Activated CD4-positive, alpha-beta T cell treated with anti-CD3 and anti-CD28 coated beads for 36 hours (primary cell): Measurements from ENCODE around the gene LY6G6F. TPM values are rescaled to one million over a fixed set of nuclear protein-coding genes. Genes with fewer than 3 reads are reported as not detected.
A peak's percentile ranks its signal among the peaks of the same experiment; 100 is the strongest.

Experiments used
- ATAC-seq: fragments of 200-7000 bp; cut with Tn5 transposase; one replicate; pipeline ENCODE4 v1.10.0; 2021; ENCODE audit warnings: mild to moderate bottlenecking, moderate library complexity
- CTCF ChIA-PET: fragments of 350-600 bp; sonication (Branson Sonifier 250); formaldehyde crosslinking; loops from one replicate; lab custom pipeline; 2021; ENCODE audit warnings: antibody characterized with exemption; lab: Charles Lee
- POLR2A ChIA-PET: fragments of 350-600 bp; sonication (Branson Sonifier 250); formaldehyde crosslinking; loops from one replicate; lab custom pipeline; 2021; ENCODE audit warnings: antibody characterized with exemption, inconsistent platforms; lab: Charles Lee
- DNase-seq: peaks from one replicate; pipeline ENCODE4 v3.0.0-alpha.2; 2020
- H3K27ac Mint-ChIP-seq: one replicate; pipeline ENCODE4 v1.8.0; 2021; ENCODE audit warnings: mixed read lengths
- H3K27me3 Mint-ChIP-seq: one replicate; pipeline ENCODE4 v1.8.0; 2021; ENCODE audit warnings: mixed read lengths
- H3K36me3 Mint-ChIP-seq: one replicate; pipeline ENCODE4 v1.8.0; 2021; ENCODE audit warnings: low read depth, mixed read lengths
- H3K4me1 Mint-ChIP-seq: one replicate; pipeline ENCODE4 v1.8.0; 2021; ENCODE audit warnings: mixed read lengths
- H3K4me3 Mint-ChIP-seq: one replicate; pipeline ENCODE4 v1.8.0; 2021; ENCODE audit warnings: mild to moderate bottlenecking, moderate library complexity, mixed read lengths
- H3K9me3 Mint-ChIP-seq: one replicate; pipeline ENCODE4 v1.8.0; 2021; ENCODE audit warnings: low read depth, mixed read lengths
- intact Hi-C, 2 experiments: fragments of 100-400 bp; cut with DNase I in 1 of 2; cut with micrococcal nuclease in 1 of 2; formaldehyde crosslinking; loops; one replicate each; pipeline versions ENCODE4 v1.14.2 to v1.15.1; 2022 to 2024; cut with DNase I, micrococcal nuclease
- total RNA-seq, 2 experiments: library from RNA; stranded (reverse); gene quantifications; one replicate each; pipeline ENCODE4 v1.2.3, GENCODE V29; 2021

The LY6G6F gene
- total RNA-seq, 2 experiments from 2014 or later = not detected

- CTCF ChIA-PET = interaction anchor here (1.5 to 2.6 kb wide), 2 partner anchors 10 to 65 kb away, joined by 5 to 39 read pairs; partner anchors contain the start of genes APOM and BAG6
- intact Hi-C loops = loop anchor here (5.0 to 10.0 kb wide), 3 partner anchors 261 to 1541 kb away; partner anchors contain the start of genes HSD17B8 (in 1 of the 2), MICA (in 1 of the 2), MRPS18B (in 1 of the 2) and PPP1R10 (in 1 of the 2)
- ATAC-seq (no peak), DNase-seq (no peak)
- Mint-ChIP-seq H3K9me3 (no peaks in the 10 kb centered on the region), H3K27me3 (no peaks in the 10 kb centered on the region), H3K36me3 (peaks cover 67% of the 10 kb centered on the region), H3K4me1 (peaks cover 76% of the 10 kb centered on the region), H3K27ac (peak overlapping the region; percentile 99), H3K4me3 (peak overlapping the region; percentile 99)
- POLR2A ChIA-PET = interaction anchor here (0.8 to 3.5 kb wide), 13 partner anchors 10 to 532 kb away, joined by 3 to 72 read pairs (median 4); partner anchors contain the start of genes ABHD16A, APOM, ATP6V1G2 and BAG6
Observed at GRCh38 chr6:31663126-31663960, 43.3 kb upstream of the LY6G6F start.

GRCh38 chr6:31663961-31664789 lies 42.5 kb upstream of the LY6G6F start:
- H3K4me1 Mint-ChIP-seq = peaks cover 76% of the 10 kb centered on the region
- no peaks in the 10 kb centered on the region for H3K27me3 Mint-ChIP-seq
- ChIA-PET POLR2A (interaction anchor here (0.6 to 3.5 kb wide), 25 partner anchors 11 to 1049 kb away, joined by 3 to 72 read pairs (median 4); partner anchors contain the start of genes ABHD16A, APOM, ATP6V1G2 and BAG6), CTCF (interaction anchor here (0.7 to 2.6 kb wide), 4 partner anchors 10 to 163 kb away, joined by 3 to 39 read pairs (median 4); partner anchors contain the start of genes APOM, BAG6 and HSPA1B)
- H3K36me3 Mint-ChIP-seq = peaks cover 74% of the 10 kb centered on the region
- ATAC-seq = no peak
- peak; percentile 30 for DNase-seq
- H3K4me3 Mint-ChIP-seq = peak overlapping the region; percentile 99
- peak overlapping the region; percentile 99 for H3K27ac Mint-ChIP-seq
- H3K9me3 Mint-ChIP-seq = no peaks in the 10 kb centered on the region
- intact Hi-C loops = loop anchor here (2.0 to 10.0 kb wide), 5 partner anchors 39 to 1541 kb away; partner anchors contain the start of genes ABHD16A (in 1 of the 2), HSD17B8 (in 1 of the 2), MICA (in 1 of the 2) and MRPS18B (in 1 of the 2)

GRCh38 chr6:31664790-31665500 lies 41.7 kb upstream of the LY6G6F start, which contains the start of gene GPANK1:
Gene GPANK1, minus strand, starts transcription at chr6:31664997. Its CDS starts 519 bp downstream, at chr6:31664478.
- Mint-ChIP-seq H3K36me3 (peaks cover 77% of the 10 kb centered on the region), H3K9me3 (no peaks in the 10 kb centered on the region), H3K27ac (peak within 1 kb of the TSS; percentile 99), H3K4me1 (peaks cover 68% of the 10 kb centered on the region), H3K4me3 (peak within 1 kb of the TSS; percentile 99), H3K27me3 (no peaks in the 10 kb centered on the region)
- ATAC-seq (peak; percentile 32), DNase-seq (peak; percentile 94)
- ChIA-PET CTCF (interaction anchor here (0.7 to 2.6 kb wide), 4 partner anchors 11 to 198 kb away, joined by 3 to 39 read pairs (median 5); partner anchors contain the start of genes APOM, BAG6, HSPA1B and NEU1), POLR2A (interaction anchor here (0.5 to 3.5 kb wide), 23 partner anchors 12 to 1307 kb away, joined by 3 to 72 read pairs (median 4); partner anchors contain the start of genes ABHD16A, APOM, ATP6V1G2 and BAG6)
- intact Hi-C loops = loop anchor here (1.0 to 10.0 kb wide), 23 partner anchors 13 to 1540 kb away; partner anchors contain the start of genes ABHD16A (in 2 of the 2), BAG6 (in 2 of the 2), PRRC2A (in 2 of the 2) and DDX39B (in 1 of the 2)

GRCh38 chr6:31665501-31666336 lies 40.9 kb upstream of the LY6G6F start, which contains the start of gene CSNK2B:
Gene CSNK2B, plus strand, starts transcription at chr6:31666080. Its CDS starts 752 bp downstream, at chr6:31666832.
- Mint-ChIP-seq H3K36me3 (peaks cover 83% of the 10 kb centered on the region), H3K4me1 (peaks cover 66% of the 10 kb centered on the region)
- peak; percentile 89 for ATAC-seq

GRCh38 chr6:31666337-31666965 lies 40.2 kb upstream of the LY6G6F start:
- H3K36me3 Mint-ChIP-seq = peaks cover 81% of the 10 kb centered on the region
- intact Hi-C loops = loop anchor here (5.0 to 10.0 kb wide), 5 partner anchors 156 to 1538 kb away; partner anchors contain the start of genes GTF2H4 (in 1 of the 2), HSD17B8 (in 1 of the 2), MRPS18B (in 1 of the 2) and PPP1R10 (in 1 of the 2)
- no peaks in the 10 kb centered on the region for H3K9me3 Mint-ChIP-seq
- ChIA-PET POLR2A (interaction anchor here (0.5 to 0.7 kb wide), 2 partner anchors 38 to 70 kb away, joined by 3 to 5 read pairs; partner anchors contain the start of gene CLIC1), CTCF (interaction anchor here (0.6 to 1.2 kb wide), 5 partner anchors 12 to 236 kb away, joined by 3 to 5 read pairs (median 3); partner anchors contain the start of gene ZBTB12)
- ATAC-seq = no peak
- peaks cover 60% of the 10 kb centered on the region for H3K4me1 Mint-ChIP-seq
- no peaks in the 10 kb centered on the region for H3K27me3 Mint-ChIP-seq
- H3K4me3 Mint-ChIP-seq = peak overlapping the region; percentile 99
- H3K27ac Mint-ChIP-seq = peak overlapping the region; percentile 99
- no peak for DNase-seq

More at GRCh38 chr6:31665501-31666336, 40.9 kb upstream of the LY6G6F start, which contains the start of gene CSNK2B:
- ChIA-PET CTCF (interaction anchor here (1.0 to 2.6 kb wide), 3 partner anchors 11 to 197 kb away, joined by 3 to 39 read pairs (median 6); partner anchors contain the start of genes APOM, BAG6 and NEU1), POLR2A (interaction anchor here (0.5 to 3.5 kb wide), 13 partner anchors 13 to 1306 kb away, joined by 3 to 72 read pairs (median 4); partner anchors contain the start of genes ABHD16A, APOM, BAG6 and CLIC1)
- Mint-ChIP-seq H3K27ac (peak within 1 kb of the TSS; percentile 99), H3K9me3 (no peaks in the 10 kb centered on the region), H3K27me3 (no peaks in the 10 kb centered on the region), H3K4me3 (peak within 1 kb of the TSS; percentile 99)
- peak; percentile 99 for DNase-seq
- intact Hi-C loops = loop anchor here (1.0 to 10.0 kb wide), 22 partner anchors 13 to 1539 kb away; partner anchors contain the start of genes ABHD16A (in 2 of the 2), BAG6 (in 2 of the 2), PRRC2A (in 2 of the 2) and DDX39B (in 1 of the 2)

GRCh38 chr6:31669676-31670075 lies 37.0 kb upstream of the LY6G6F start, which contains the start of gene LY6G5B:
Gene LY6G5B, plus strand, starts transcription at chr6:31669976. Its CDS starts 975 bp downstream, at chr6:31670951.
- Mint-ChIP-seq H3K27me3 (no peaks in the 10 kb centered on the region), H3K9me3 (no peaks in the 10 kb centered on the region), H3K4me3 (no peak within 1 kb of the TSS), H3K4me1 (peaks cover 34% of the 10 kb centered on the region), H3K36me3 (peaks cover 69% of the 10 kb centered on the region), H3K27ac (no peak within 1 kb of the TSS)
- POLR2A ChIA-PET = interaction anchor here (0.8 to 1.1 kb wide), 2 partner anchors 89 to 125 kb away, joined by 3 read pairs; no protein-coding TSS in a partner anchor
- CTCF ChIA-PET = interaction anchor here (0.7 to 0.9 kb wide), 3 partner anchors 18 to 129 kb away, joined by 3 to 6 read pairs (median 3); no protein-coding TSS in a partner anchor
- DNase-seq = no peak
- no peak for ATAC-seq
- intact Hi-C loops = loop anchor here (5.0 to 10.0 kb wide), 5 partner anchors 153 to 1535 kb away; partner anchors contain the start of genes GTF2H4 (in 1 of the 2), HSD17B8 (in 1 of the 2), MRPS18B (in 1 of the 2) and PPP1R10 (in 1 of the 2)

- intact Hi-C loops = no loop called here
- H3K4me3 Mint-ChIP-seq = no peak overlapping the region
- peaks cover 12% of the 10 kb centered on the region for H3K4me1 Mint-ChIP-seq
- no peak for ATAC-seq
- POLR2A ChIA-PET = no interaction called here
- DNase-seq = no peak
- H3K9me3 Mint-ChIP-seq = no peaks in the 10 kb centered on the region
- H3K27ac Mint-ChIP-seq = no peak overlapping the region
- peaks cover 17% of the 10 kb centered on the region for H3K36me3 Mint-ChIP-seq
- H3K27me3 Mint-ChIP-seq = no peaks in the 10 kb centered on the region
- CTCF ChIA-PET = interaction anchor here (0.6 to 0.8 kb wide), 3 partner anchors 8 to 187 kb away, joined by 3 to 4 read pairs (median 3); no protein-coding TSS in a partner anchor
Observed at GRCh38 chr6:31676322-31676903, 30.3 kb upstream of the LY6G6F start.

GRCh38 chr6:31676904-31677303 lies 29.8 kb upstream of the LY6G6F start:
- H3K4me1 Mint-ChIP-seq = peaks cover 15% of the 10 kb centered on the region
- H3K27me3 Mint-ChIP-seq = no peaks in the 10 kb centered on the region
- ChIA-PET CTCF (interaction anchor here (0.6 kb wide), 1 partner anchor 188 kb away, joined by 3 read pairs; no protein-coding TSS in a partner anchor), POLR2A (interaction anchor here (0.7 kb wide), 1 partner anchor 65 kb away, joined by 3 read pairs; no protein-coding TSS in a partner anchor)
- intact Hi-C loops = no loop called here
- ATAC-seq = no peak
- H3K9me3 Mint-ChIP-seq = no peaks in the 10 kb centered on the region
- no peak overlapping the region for H3K27ac Mint-ChIP-seq
- peaks cover 13% of the 10 kb centered on the region for H3K36me3 Mint-ChIP-seq
- DNase-seq = no peak
- H3K4me3 Mint-ChIP-seq = no peak overlapping the region
